ENCODE data around the gene RAET1L.

DNA sequence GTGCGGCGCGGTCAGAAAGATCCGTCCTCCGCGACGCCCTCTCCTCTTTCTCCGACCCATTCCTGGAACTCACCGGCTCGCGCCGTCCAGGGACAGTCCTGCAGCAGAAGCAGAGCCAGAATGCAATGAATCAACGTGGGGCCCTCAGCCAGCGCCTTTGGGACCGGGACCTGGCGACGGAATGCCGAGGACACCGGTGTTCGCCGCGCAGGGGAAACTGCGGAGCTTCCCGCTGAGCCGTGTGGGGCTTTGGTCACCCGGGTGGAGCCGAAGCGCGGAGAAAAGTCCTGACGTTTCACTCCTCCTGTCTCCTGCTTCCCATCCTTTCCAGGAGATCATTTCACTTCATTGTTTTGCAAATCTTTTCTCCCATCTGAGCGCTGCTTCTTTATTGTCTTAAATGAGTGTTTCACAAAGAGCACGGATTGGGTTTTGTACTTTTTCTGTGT, 35.1 kb downstream of the RAET1L start:
- TF ChIP-seq, protein P1, sequence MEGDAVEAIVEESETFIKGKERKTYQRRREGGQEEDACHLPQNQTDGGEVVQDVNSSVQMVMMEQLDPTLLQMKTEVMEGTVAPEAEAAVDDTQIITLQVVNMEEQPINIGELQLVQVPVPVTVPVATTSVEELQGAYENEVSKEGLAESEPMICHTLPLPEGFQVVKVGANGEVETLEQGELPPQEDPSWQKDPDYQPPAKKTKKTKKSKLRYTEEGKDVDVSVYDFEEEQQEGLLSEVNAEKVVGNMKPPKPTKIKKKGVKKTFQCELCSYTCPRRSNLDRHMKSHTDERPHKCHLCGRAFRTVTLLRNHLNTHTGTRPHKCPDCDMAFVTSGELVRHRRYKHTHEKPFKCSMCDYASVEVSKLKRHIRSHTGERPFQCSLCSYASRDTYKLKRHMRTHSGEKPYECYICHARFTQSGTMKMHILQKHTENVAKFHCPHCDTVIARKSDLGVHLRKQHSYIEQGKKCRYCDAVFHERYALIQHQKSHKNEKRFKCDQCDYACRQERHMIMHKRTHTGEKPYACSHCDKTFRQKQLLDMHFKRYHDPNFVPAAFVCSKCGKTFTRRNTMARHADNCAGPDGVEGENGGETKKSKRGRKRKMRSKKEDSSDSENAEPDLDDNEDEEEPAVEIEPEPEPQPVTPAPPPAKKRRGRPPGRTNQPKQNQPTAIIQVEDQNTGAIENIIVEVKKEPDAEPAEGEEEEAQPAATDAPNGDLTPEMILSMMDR (conservative IDR thresholded peaks at IDR 0.05; ENCODE audit: low read depth, low read length): no peak
- TF ChIP-seq POLR2A (IDR thresholded peaks at IDR 0.05; ENCODE audit: low read depth, low read length) (no peak), SMC3 (IDR thresholded peaks at IDR 0.05; ENCODE audit: low read depth, low read length) (no peak), NFE2L2 (IDR thresholded peaks at IDR 0.05; ENCODE audit: low read depth, low read length) (no peak), RFX5 (IDR thresholded peaks at IDR 0.05; ENCODE audit: low read depth, low read length) (no peak), BHLHE40 (IDR thresholded peaks at IDR 0.05; ENCODE audit: low read depth, low read length) (no peak), FOS (IDR thresholded peaks at IDR 0.05; ENCODE audit: low read depth, low read length) (no peak), RCOR1 (IDR thresholded peaks at IDR 0.05; ENCODE audit: insufficient replicate concordance, low read length) (no peak), RAD21 (IDR thresholded peaks at IDR 0.05; ENCODE audit: low read length) (no peak), CHD1 (IDR thresholded peaks at IDR 0.05; ENCODE audit: low read depth, low read length) (no peak), MAFK (IDR thresholded peaks at IDR 0.05; ENCODE audit: low read depth, low read length) (no peak)
- TF ChIP-seq, protein P2, sequence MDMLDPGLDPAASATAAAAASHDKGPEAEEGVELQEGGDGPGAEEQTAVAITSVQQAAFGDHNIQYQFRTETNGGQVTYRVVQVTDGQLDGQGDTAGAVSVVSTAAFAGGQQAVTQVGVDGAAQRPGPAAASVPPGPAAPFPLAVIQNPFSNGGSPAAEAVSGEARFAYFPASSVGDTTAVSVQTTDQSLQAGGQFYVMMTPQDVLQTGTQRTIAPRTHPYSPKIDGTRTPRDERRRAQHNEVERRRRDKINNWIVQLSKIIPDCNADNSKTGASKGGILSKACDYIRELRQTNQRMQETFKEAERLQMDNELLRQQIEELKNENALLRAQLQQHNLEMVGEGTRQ (IDR thresholded peaks at IDR 0.05; ENCODE audit: low read depth, low read length): no peak
- TF ChIP-seq, protein P3, sequence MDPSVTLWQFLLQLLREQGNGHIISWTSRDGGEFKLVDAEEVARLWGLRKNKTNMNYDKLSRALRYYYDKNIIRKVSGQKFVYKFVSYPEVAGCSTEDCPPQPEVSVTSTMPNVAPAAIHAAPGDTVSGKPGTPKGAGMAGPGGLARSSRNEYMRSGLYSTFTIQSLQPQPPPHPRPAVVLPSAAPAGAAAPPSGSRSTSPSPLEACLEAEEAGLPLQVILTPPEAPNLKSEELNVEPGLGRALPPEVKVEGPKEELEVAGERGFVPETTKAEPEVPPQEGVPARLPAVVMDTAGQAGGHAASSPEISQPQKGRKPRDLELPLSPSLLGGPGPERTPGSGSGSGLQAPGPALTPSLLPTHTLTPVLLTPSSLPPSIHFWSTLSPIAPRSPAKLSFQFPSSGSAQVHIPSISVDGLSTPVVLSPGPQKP (IDR thresholded peaks at IDR 0.05; ENCODE audit: borderline replicate concordance, low read depth, low read length): no peak

Measured in IMR-90 (cell line).